SKM-1 (cell line): ENCODE data around the gene HAT1.

ENCODE experiments used
- DNase-seq: peaks from one replicate; lab custom pipeline; 2025; ENCODE audit not compliant: unreplicated experiment; lab: John Stamatoyannopoulos, UW

HAT1 gene

GRCh38 chr2:171913517-171913916, 8.7 kb upstream of the HAT1 start:
- no peak for DNase-seq

- DNase-seq, result no peak
Observed at GRCh38 chr2:171919453-171919852, 2.8 kb upstream of the HAT1 start.

- no peak for DNase-seq
Observed at GRCh38 chr2:171921970-171922229, 361 bp upstream of the HAT1 start.

- no peak for DNase-seq
Observed at GRCh38 chr2:171923206-171923605, 945 bp downstream of the HAT1 start.

- no peak for DNase-seq
Observed at GRCh38 chr2:171924170-171924942, 2.1 kb downstream of the HAT1 start.

DNA sequence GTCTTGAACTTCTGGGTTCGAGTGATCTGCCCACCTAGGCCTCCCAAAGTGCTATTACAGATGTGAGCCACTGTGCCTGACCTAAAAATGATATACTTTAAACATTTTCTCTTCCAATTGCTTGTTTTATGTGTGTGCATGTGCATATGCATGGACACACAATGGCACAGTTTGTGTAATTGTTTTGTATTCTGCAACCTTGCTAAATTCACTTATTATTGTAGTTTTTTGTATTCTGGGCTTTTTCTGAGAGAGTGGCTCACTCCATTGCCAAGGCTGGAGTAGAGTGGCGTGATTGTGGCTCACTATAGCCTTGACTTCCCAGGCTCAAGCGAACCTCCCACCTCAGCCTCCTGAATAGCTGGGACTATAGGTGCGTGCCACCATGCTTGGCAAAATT, 8.1 kb downstream of the HAT1 start:
- no peak for DNase-seq

DNA sequence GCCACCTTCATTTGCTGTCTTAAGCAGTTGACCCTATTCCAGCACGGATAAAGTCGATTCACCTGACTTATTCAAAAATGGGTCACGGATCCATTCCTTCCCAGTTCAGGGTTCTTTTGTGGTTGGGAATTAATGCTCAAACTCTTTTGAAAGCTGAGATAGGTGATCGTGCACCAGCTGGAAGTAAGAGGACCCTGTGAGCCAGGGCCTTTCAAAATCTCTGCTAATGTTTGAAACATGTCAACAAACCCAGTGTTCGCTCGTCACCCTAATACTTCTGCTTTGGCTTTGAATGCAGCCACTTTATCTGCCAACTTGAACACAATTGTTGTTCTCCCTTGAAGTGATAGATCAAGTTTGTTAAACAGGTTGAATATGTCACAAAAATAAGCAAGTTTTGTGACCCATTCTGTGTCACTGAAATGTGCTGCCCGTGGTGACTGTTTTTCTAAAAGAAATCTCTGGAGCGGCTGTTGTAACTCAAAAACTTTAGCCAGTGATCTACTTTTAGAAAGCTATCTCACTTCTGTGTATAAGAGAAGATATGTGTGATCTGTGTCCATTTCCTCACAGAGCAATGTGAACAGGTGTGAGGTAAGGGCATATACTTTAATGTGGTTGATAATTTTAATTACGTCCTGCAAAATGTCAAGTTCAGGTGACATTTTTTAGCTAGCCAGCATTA, 16.9 kb downstream of the HAT1 start:
- no peak for DNase-seq

DNA sequence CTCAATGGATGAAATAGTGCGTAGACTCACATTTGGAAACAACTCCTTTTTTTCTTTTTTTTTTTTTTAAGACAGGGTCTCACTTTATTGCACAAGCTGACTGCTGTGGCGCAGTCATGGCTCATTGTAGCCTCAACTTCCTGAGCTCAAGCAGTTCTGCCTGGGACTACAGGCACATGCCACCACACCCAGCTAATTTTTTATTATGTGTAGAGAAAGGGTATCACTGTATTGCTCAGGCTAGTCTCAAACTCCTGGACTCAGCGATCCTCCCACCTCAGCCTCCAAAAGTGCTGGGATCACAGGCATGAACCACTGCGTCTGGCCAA, 17.4 kb downstream of the HAT1 start:
- no peak for DNase-seq

GRCh38 chr2:171941316-171941699, 19.0 kb downstream of the HAT1 start:
- DNase-seq, result no peak

DNA sequence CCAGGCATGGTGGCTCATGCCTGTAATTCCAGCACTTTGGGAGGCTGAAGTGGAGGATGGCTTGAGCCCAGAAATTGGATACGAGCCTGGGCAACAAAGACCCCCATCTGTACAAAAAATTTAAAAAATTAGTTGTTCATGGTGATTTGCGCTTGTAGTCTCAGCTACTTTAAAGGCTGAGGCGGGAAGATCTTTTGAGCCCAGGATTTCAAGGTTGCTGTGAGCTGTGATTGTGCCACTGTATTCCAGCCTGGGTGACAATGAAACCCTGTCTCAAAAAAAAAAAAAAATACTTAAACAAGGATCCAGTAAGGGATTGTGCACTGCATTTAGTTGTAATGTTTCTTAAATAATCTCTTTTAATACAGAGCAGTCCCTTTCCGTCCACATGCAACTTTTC, 21.6 kb downstream of the HAT1 start:
- DNase-seq, result no peak

- DNase-seq, result no peak
Observed at GRCh38 chr2:171952276-171952675, 30.0 kb downstream of the HAT1 start.

- DNase-seq, result no peak
Observed at GRCh38 chr2:171952748-171953147, 30.5 kb downstream of the HAT1 start.

DNA sequence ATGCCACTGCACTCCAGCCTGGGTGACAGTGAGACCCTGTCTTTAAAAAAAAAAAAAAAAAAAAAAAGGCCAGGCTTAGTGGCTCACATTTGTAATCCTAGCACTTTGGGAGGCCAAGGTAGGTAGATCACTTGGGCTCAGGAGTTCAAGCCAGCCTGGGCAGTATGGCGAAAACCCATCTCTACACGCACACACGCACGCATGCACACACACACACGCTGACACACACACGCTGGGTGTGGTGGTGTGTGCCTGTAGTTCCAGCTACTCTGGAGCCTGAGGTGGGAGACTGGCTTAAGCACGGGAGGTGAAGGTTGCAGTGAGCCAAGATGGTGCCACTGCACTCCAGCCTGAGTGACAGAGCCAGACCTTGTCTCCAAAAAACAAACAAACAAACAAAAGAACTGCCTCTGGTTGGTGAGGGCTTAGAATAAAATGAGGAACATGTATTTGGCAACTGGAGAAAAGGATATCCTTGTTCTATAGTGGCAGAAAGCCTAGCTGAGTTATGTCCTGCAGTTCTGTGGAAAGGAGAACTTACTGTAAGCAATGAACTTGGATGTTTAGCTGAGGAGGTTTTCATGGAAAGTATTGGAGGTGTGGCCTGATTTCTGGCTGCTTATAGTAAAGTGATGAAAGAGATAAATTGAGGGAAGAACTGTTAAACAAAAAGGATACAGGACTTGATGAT, 34.0 kb downstream of the HAT1 start:
- DNase-seq, result peak; percentile 75

DNA sequence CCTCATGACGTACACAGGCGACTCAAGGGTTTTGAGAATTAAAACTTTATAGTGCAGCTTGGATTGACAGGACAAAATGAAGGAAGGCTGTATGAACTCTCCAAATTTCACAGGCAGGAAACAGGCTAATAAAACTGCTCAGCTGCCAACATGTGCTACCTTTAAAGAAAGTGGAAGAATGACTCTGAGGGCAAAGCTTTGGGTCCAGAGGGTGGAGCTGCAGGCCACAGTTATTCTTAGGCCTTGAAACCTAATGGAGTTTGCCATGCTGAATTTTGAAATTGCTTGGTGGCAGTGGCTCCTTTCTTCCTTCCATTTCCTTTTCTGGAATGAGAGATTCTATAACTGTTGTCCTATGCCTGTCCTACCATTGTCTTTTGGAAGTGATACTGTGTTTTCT, 34.8 kb downstream of the HAT1 start:
- DNase-seq, result no peak

DNA sequence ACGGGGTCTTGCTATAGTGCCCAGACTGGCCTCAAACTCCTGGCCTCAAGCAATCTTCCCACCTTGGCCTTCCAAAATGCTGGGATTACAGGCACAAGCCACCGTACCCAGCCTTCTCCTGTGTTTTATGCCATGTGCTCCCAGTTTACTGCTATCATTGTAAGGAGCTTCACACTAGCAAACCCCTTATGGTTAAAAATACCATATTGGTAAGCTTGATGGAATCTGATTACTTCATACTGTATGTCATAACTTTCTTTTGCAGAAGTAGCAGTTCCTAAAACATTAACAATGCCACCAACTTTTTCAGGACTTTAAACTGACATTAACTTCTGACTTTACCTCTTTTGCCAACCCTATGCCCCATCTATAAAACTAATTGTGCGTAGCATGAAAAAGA, 36.2 kb downstream of the HAT1 start:
- peak; percentile 61 for DNase-seq

GRCh38 chr2:171959998-171960397, 37.7 kb downstream of the HAT1 start:
- DNase-seq, result no peak

GRCh38 chr2:171960570-171960969, 38.3 kb downstream of the HAT1 start:
- no peak for DNase-seq

DNA sequence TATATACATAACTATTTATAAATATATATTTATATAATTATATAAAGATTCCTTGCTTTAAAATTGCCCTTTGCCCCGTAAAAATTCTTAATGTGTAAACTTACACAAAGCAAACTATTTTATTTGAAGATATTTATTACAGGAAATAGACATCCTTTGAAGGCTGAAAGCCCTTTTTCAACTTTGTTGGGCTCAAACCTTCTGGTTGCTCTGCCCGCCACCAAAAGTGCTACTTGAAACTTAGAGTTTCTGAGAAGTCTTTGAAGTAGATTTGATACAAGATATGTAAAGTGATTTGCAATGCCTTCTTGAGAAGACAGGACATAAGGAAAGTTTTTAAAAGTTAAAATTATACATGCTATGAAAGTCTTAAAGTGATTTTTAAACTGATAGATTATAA, 40.9 kb downstream of the HAT1 start:
- DNase-seq, result no peak

DNA sequence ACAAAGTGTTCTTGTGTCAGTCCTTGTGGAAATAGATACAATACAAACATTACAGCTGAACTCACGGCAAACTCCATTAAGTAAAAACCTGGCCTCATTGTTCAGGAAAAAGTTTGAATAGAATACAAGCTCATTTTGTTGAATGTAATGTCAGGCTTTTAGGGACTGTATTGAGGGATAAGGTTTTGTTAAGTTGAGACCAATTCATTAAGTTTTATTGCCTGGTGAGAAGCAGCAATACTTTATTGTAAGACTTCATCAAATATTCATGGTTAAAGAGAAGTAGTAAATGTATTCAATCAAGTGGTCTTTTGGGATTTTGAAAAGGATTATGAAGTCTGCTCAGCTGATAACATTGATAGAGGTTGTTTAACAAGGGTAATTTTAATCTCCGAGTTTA, 42.0 kb downstream of the HAT1 start:
- DNase-seq, result no peak

DNA sequence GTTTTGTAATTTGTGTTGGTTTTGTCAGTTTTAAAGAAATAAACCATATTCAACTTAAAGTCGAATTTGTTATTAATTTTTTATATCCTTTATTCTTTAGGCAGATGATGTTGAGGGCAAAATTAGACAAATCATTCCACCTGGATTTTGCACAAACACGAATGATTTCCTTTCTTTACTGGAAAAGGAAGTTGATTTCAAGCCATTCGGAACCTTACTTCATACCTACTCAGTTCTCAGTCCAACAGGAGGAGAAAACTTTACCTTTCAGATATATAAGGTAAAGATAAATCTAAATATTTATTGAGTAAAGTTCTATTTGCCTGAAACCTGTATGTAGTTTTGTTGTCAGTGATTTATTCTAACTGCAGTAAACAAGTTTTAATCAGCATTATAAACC, 43.0 kb downstream of the HAT1 start:
- no peak for DNase-seq

- no peak for DNase-seq
Observed at GRCh38 chr2:171965661-171966060, 43.4 kb downstream of the HAT1 start.

DNA sequence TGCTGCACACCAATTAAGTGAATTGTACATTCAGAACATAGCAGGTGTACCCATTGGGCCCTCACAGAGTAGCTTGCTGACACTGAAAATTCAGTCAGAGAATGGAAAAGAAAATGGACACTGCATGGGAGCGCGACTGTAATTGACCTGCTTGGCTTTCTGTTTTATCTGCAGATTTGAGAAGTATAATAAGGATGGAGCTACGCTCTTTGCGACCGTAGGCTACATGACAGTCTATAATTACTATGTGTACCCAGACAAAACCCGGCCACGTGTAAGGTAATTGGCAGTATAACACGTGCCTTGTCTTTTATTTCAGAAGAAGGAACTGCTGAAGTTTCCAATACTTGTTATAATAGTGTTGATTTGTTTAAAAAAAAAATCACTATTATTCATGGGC, 44.0 kb downstream of the HAT1 start:
- DNase-seq, result no peak

DNA sequence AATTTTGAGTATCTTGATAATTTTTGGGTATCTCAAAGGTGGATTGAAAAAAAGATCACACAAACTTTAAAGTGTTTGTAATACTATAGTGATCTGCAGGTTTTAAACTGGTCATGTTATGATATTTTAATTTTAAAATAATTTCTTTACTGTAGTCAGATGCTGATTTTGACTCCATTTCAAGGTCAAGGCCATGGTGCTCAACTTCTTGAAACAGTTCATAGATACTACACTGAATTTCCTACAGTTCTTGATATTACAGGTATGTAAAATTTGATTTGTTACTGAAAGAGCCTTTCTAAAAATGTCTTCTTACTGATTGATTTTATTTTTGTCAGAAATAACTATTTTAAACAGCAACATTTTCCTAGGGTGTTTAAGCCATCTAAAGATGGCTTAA, 44.4 kb downstream of the HAT1 start:
- DNase-seq, result no peak
